ENCODE measurements around the gene PTPRK. TPM values are rescaled to one million over a fixed set of nuclear protein-coding genes. Genes with fewer than 3 reads are reported as not detected.
A peak's percentile ranks its signal among the peaks of the same experiment; 100 is the strongest.

The PTPRK gene
- total and polyA plus RNA-seq, 2 of the 13 experiments (the other 11 are each of a cell fraction or from before 2014, with no cell fraction given): 43.6 to 98.3 TPM

GRCh38 chr6:128525406-128525805, 5.0 kb upstream of the PTPRK start:
- Histone ChIP-seq H4K20me1 (ENCODE audit: insufficient read depth, low read length) (no peaks in the 10 kb centered on the region), H2AFZ (ENCODE audit: low read length) (no peak overlapping the region), H3K27ac (ENCODE audit: extremely low read length, insufficient read depth, low read length) (no peak overlapping the region), H3K9me3 (ENCODE audit: low read length) (no peaks in the 10 kb centered on the region), H3K4me3 (replicated peaks in 1 of 3; ENCODE audit: insufficient read depth in 1 of 3, low read depth in 2 of 3, low read length in 3 of 3) (no peak overlapping the region), H3K4me1 (ENCODE audit: insufficient read depth, low read length) (peaks cover 29% of the 10 kb centered on the region), H3K36me3 (replicated peaks in 1 of 2; ENCODE audit: control insufficient read depth in 1 of 2, insufficient read depth in 2 of 2, low read length in 2 of 2) (no peaks in the 10 kb centered on the region), H3K79me2 (ENCODE audit: insufficient read depth, low read length) (no peaks in the 10 kb centered on the region), H3K27me3 (ENCODE audit: control insufficient read depth in 1 of 2, insufficient read depth in 2 of 2, low read length in 2 of 2) (no peaks in the 10 kb centered on the region), H3K4me2 (ENCODE audit: low read depth, low read length) (no peak overlapping the region), H3K9ac (ENCODE audit: insufficient read depth, low read depth, low read length) (no peak overlapping the region)
- CTCF ChIA-PET (ENCODE audit: low intra/inter-chr PET ratio, low total read pairs): no interaction called here
- intact Hi-C loops (cut with micrococcal nuclease; ENCODE audit: unreplicated experiment): loop anchor here (10.0 kb wide), 1 partner anchor 671 kb away; no protein-coding TSS in a partner anchor
- BruUV-seq (replicated peaks): no TSS peak
- ATAC-seq: no peak
- no peak for FAIRE-seq
- DNase-seq (ENCODE audit: low spot score): no peak
- WGBS (ENCODE audit: low lambda C conversion rate): 98% methylated on average over 2 of the region's 2 CpGs
- in situ Hi-C loops (cut with HindIII; ENCODE audit: extremely low pct_ligation_motif_present, low pct_unique_long_range_greater_than_20kb): no loop called here
- POLR2A ChIA-PET: no interaction called here
- TF ChIP-seq KDM2A (CRISPR knock-in tag; IDR thresholded peaks at IDR 0.05; ENCODE audit: borderline replicate concordance, low read depth): no peak
- TF ChIP-seq PHF20 (CRISPR knock-in tag; IDR thresholded peaks at IDR 0.05): no peak
- TF ChIP-seq, protein P1, sequence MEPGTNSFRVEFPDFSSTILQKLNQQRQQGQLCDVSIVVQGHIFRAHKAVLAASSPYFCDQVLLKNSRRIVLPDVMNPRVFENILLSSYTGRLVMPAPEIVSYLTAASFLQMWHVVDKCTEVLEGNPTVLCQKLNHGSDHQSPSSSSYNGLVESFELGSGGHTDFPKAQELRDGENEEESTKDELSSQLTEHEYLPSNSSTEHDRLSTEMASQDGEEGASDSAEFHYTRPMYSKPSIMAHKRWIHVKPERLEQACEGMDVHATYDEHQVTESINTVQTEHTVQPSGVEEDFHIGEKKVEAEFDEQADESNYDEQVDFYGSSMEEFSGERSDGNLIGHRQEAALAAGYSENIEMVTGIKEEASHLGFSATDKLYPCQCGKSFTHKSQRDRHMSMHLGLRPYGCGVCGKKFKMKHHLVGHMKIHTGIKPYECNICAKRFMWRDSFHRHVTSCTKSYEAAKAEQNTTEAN (CRISPR knock-in tag; conservative IDR thresholded peaks at IDR 0.05): no peak
- TF ChIP-seq ZNF883 (CRISPR knock-in tag; IDR thresholded peaks at IDR 0.05; ENCODE audit: not compliant biosample characterization): no peak

DNA sequence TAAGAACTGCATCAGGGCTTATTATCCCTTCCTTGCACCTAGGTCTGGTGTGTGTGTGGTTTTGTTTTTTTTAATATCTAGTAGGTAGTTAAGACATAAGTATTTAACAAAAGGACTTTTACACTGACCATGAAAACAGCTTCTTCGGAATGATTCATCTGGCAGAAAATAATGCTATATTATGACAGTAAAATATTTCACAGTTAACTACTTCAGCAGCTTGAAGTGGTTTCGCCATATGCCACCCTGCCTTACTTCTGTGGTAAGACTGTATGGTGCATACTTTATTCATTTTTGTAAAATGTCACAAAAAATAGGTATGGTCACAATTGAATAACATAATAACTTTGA, 858 bp upstream of the PTPRK start:
- peaks cover 47% of the 10 kb centered on the region for H3K4me1 ChIP-seq (ENCODE audit: insufficient read depth, low read length)
- no peaks in the 10 kb centered on the region for H3K9me3 ChIP-seq (ENCODE audit: low read length)
- no peak for ATAC-seq
- H3K4me3 ChIP-seq (replicated peaks in 1 of 3; ENCODE audit: insufficient read depth in 1 of 3, low read depth in 2 of 3, low read length in 3 of 3): peak overlapping the region; percentile 68 to 97 (median 74)
- peaks cover 15% of the 10 kb centered on the region for H4K20me1 ChIP-seq (ENCODE audit: insufficient read depth, low read length)
- BruUV-seq (replicated peaks): no TSS peak
- in situ Hi-C loops (cut with HindIII; ENCODE audit: extremely low pct_ligation_motif_present, low pct_unique_long_range_greater_than_20kb): no loop called here
- ChIA-PET POLR2A (interaction anchor here (1.8 to 6.1 kb wide), 3 partner anchors 11 to 22 kb away, joined by 19 to 134 read pairs (median 30); no protein-coding TSS in a partner anchor), CTCF (ENCODE audit: low intra/inter-chr PET ratio, low total read pairs) (no interaction called here)
- peaks cover 40% of the 10 kb centered on the region for H3K79me2 ChIP-seq (ENCODE audit: insufficient read depth, low read length)
- peak overlapping the region; percentile 93 for H3K27ac ChIP-seq (ENCODE audit: extremely low read length, insufficient read depth, low read length)
- H2AFZ ChIP-seq (ENCODE audit: low read length): peak overlapping the region; percentile 66
- H3K27me3 ChIP-seq (ENCODE audit: control insufficient read depth in 1 of 2, insufficient read depth in 2 of 2, low read length in 2 of 2): no peaks in the 10 kb centered on the region; a peak in 1 of 5 replicates
- no peak for FAIRE-seq
- H3K9ac ChIP-seq (ENCODE audit: insufficient read depth, low read depth, low read length): peak overlapping the region; percentile 95
- TF ChIP-seq KDM4B (CRISPR knock-in tag; IDR thresholded peaks at IDR 0.05): 0 out of 2 replicates have a peak, but pooled peaks have one; percentile 2
- TF ChIP-seq ZBTB42 (CRISPR knock-in tag; IDR thresholded peaks at IDR 0.05): no peak
- TF ChIP-seq ZNF280D (CRISPR knock-in tag; IDR thresholded peaks at IDR 0.05): 0 out of 2 replicates have a peak, but pooled peaks have one; percentile 15
- no peak for TF ChIP-seq MED13 (CRISPR knock-in tag; IDR thresholded peaks at IDR 0.05)
- DNase-seq (ENCODE audit: low spot score): no peak
- intact Hi-C loops (cut with micrococcal nuclease; ENCODE audit: unreplicated experiment): loop anchor here (2.0 to 10.0 kb wide), 3 partner anchors 192 to 784 kb away; no protein-coding TSS in a partner anchor
- WGBS (ENCODE audit: low lambda C conversion rate): 44% methylated on average over 2 of the region's 2 CpGs
- H3K36me3 ChIP-seq (replicated peaks in 1 of 2; ENCODE audit: control insufficient read depth in 1 of 2, insufficient read depth in 2 of 2, low read length in 2 of 2): no peaks in the 10 kb centered on the region; a peak in 1 of 5 replicates
- peak overlapping the region; percentile 74 for H3K4me2 ChIP-seq (ENCODE audit: low read depth, low read length)

All from HepG2 (cell line).